ENCODE measurements around the gene FFAR3.
"Not testable (repeated sequence)": the region's sequence is repeated elsewhere in the genome, so short reads cannot be mapped to it uniquely, and the experiment has no call there.

FFAR3 gene

DNA sequence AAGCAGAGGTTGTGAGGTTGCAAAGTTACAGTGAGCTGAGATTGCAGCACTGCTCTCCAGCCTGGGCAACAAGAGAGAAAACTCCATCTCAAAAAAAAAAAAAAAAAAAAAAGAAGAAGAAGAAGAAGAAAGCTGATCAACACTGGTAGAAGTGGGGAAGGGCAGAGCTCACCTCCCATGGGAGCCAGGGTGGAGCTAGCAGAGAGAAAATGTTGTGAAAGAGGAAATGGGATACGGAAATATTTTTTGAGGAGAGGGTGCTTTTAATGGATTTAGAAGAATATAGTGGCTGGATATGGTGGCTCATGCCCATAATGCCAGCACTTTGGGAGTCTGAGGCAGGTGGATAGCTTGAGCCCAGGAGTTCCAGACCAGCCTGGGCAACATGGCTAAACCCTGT lies 19.4 kb downstream of the FFAR3 start:
- Histone ChIP-seq H3K4me3 (replicated peaks; ENCODE audit: insufficient read depth, low read length) (no peak overlapping the region), H3K27ac (replicated peaks) (no peak overlapping the region), H3K27me3 (ENCODE audit: insufficient read depth, poor library complexity, severe bottlenecking) (no peaks in the 10 kb centered on the region)
- no peak for DNase-seq (ENCODE audit: low read depth in 1 of 2, low spot score in 1 of 2)
- no peak for TF ChIP-seq POLR2AphosphoS5 (IDR thresholded peaks at IDR 0.05; ENCODE audit: low read depth)
- no peak for TF ChIP-seq SPI1 (IDR thresholded peaks at IDR 0.05; ENCODE audit: borderline replicate concordance, low read depth)
- TF ChIP-seq, protein P1, sequence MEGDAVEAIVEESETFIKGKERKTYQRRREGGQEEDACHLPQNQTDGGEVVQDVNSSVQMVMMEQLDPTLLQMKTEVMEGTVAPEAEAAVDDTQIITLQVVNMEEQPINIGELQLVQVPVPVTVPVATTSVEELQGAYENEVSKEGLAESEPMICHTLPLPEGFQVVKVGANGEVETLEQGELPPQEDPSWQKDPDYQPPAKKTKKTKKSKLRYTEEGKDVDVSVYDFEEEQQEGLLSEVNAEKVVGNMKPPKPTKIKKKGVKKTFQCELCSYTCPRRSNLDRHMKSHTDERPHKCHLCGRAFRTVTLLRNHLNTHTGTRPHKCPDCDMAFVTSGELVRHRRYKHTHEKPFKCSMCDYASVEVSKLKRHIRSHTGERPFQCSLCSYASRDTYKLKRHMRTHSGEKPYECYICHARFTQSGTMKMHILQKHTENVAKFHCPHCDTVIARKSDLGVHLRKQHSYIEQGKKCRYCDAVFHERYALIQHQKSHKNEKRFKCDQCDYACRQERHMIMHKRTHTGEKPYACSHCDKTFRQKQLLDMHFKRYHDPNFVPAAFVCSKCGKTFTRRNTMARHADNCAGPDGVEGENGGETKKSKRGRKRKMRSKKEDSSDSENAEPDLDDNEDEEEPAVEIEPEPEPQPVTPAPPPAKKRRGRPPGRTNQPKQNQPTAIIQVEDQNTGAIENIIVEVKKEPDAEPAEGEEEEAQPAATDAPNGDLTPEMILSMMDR (IDR thresholded peaks at IDR 0.05; ENCODE audit: insufficient read depth, low read length): no peak
- TF ChIP-seq, protein P2, sequence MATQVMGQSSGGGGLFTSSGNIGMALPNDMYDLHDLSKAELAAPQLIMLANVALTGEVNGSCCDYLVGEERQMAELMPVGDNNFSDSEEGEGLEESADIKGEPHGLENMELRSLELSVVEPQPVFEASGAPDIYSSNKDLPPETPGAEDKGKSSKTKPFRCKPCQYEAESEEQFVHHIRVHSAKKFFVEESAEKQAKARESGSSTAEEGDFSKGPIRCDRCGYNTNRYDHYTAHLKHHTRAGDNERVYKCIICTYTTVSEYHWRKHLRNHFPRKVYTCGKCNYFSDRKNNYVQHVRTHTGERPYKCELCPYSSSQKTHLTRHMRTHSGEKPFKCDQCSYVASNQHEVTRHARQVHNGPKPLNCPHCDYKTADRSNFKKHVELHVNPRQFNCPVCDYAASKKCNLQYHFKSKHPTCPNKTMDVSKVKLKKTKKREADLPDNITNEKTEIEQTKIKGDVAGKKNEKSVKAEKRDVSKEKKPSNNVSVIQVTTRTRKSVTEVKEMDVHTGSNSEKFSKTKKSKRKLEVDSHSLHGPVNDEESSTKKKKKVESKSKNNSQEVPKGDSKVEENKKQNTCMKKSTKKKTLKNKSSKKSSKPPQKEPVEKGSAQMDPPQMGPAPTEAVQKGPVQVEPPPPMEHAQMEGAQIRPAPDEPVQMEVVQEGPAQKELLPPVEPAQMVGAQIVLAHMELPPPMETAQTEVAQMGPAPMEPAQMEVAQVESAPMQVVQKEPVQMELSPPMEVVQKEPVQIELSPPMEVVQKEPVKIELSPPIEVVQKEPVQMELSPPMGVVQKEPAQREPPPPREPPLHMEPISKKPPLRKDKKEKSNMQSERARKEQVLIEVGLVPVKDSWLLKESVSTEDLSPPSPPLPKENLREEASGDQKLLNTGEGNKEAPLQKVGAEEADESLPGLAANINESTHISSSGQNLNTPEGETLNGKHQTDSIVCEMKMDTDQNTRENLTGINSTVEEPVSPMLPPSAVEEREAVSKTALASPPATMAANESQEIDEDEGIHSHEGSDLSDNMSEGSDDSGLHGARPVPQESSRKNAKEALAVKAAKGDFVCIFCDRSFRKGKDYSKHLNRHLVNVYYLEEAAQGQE (IDR thresholded peaks at IDR 0.05; ENCODE audit: insufficient replicate concordance, low read depth): no peak
- TF ChIP-seq GABPA (IDR thresholded peaks at IDR 0.05; ENCODE audit: low read depth): no peak

DNA sequence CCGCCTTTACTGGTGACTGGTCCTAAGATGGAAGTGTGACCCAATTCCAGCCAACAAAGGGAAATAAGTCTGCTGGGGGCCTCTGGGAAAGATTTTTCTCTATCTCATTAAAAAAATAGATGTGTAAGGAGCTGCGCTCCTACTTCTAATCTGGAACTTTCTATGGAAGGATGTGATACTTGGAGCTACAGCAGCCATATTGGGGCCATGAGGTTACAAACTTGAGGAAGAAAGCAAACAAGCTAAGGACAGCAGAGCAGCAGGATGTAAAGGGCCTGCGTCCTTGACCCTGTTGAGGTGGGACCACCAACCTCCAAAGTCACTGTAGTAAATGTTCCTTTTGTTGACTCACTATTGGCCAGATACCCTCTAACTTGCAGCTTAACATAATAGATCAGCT lies 20.1 kb downstream of the FFAR3 start:
- Histone ChIP-seq H3K27ac (replicated peaks) (no peak overlapping the region), H3K4me3 (replicated peaks; ENCODE audit: insufficient read depth, low read length) (no peak overlapping the region), H3K27me3 (ENCODE audit: insufficient read depth, poor library complexity, severe bottlenecking) (no peaks in the 10 kb centered on the region)
- no peak for DNase-seq (ENCODE audit: low read depth in 1 of 2, low spot score in 1 of 2)
- TF ChIP-seq, protein P1 (IDR thresholded peaks at IDR 0.05; ENCODE audit: insufficient read depth, low read length): no peak
- no peak for TF ChIP-seq POLR2AphosphoS5 (IDR thresholded peaks at IDR 0.05; ENCODE audit: low read depth)
- TF ChIP-seq, protein P2 (IDR thresholded peaks at IDR 0.05; ENCODE audit: insufficient replicate concordance, low read depth): no peak
- no peak for TF ChIP-seq GABPA (IDR thresholded peaks at IDR 0.05; ENCODE audit: low read depth)
- TF ChIP-seq SPI1 (IDR thresholded peaks at IDR 0.05; ENCODE audit: borderline replicate concordance, low read depth): no peak

DNA sequence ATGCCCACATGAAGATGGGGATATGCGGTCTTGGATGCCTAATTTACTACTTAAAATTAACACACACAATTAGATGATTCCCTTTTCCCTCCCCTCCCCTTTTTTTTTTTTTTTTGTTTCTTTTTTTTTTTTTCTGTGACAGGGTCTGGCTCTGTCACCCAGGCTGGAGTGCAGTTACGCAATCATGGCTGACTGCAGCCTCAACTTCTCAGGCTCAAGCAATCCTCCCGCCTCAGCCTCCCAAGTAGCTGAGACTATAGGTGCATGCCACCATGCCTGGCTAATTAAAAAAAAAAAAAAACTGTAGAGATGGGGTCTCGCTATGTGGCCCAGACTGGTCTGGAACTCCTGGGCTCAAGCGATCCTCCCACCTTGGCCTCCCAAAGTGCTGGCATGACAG lies 21.3 kb downstream of the FFAR3 start:
- DNase-seq (ENCODE audit: low read depth in 1 of 2, low spot score in 1 of 2); H3K4me3 ChIP-seq (replicated peaks; ENCODE audit: insufficient read depth, low read length); H3K27me3 ChIP-seq (ENCODE audit: insufficient read depth, poor library complexity, severe bottlenecking); H3K27ac ChIP-seq (replicated peaks): not testable (repeated sequence)

DNA sequence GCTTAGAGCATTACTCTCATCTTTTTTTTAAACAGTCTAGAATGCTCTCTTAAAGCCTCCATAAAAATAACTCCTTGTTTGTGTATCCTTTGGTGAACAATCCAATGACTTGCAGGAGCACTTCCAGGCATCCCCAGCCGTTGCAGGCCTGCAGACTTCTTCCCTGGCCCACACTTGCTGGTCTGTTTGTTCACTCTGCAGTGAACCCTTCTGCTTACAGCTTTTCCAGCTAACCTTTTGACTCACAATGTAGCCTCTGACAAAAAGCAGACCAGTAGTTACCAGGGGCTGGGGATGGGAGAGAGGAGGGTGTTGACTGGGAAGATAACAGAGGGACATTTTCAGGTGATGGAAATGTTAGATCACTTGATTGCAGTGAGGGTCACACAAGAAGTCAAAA lies 21.7 kb downstream of the FFAR3 start:
- Histone ChIP-seq H3K4me3 (replicated peaks; ENCODE audit: insufficient read depth, low read length) (no peak overlapping the region), H3K27ac (replicated peaks) (no peak overlapping the region), H3K27me3 (ENCODE audit: insufficient read depth, poor library complexity, severe bottlenecking) (no peaks in the 10 kb centered on the region)
- DNase-seq (ENCODE audit: low read depth in 1 of 2, low spot score in 1 of 2): no peak
- TF ChIP-seq, protein P1 (IDR thresholded peaks at IDR 0.05; ENCODE audit: insufficient read depth, low read length): no peak
- no peak for TF ChIP-seq GABPA (IDR thresholded peaks at IDR 0.05; ENCODE audit: low read depth)
- TF ChIP-seq POLR2AphosphoS5 (IDR thresholded peaks at IDR 0.05; ENCODE audit: low read depth): no peak
- no peak for TF ChIP-seq SPI1 (IDR thresholded peaks at IDR 0.05; ENCODE audit: borderline replicate concordance, low read depth)
- TF ChIP-seq, protein P2 (IDR thresholded peaks at IDR 0.05; ENCODE audit: insufficient replicate concordance, low read depth): no peak
